NAMALWA (cell line): ENCODE measurements around the gene ACTC1.

Experiments
- DNase-seq: peaks from one replicate; pipeline ENCODE4 v3.0.0-alpha.2; 2015; ENCODE audit warnings: low spot score

The ACTC1 gene

GRCh38 chr15:34757262-34757661 is 38.1 kb downstream of the ACTC1 start:
- no peak for DNase-seq

GRCh38 chr15:34755419-34755773 is 40.0 kb downstream of the ACTC1 start:
- DNase-seq = no peak

GRCh38 chr15:34754674-34755418 is 40.5 kb downstream of the ACTC1 start, which contains the start of gene GJD2:
Gene GJD2 (minus strand): TSS chr15:34754998. CDS start chr15:34754488, 510 bp downstream.
- no peak for DNase-seq

- DNase-seq = no peak
These were observed 41.2 kb downstream of the ACTC1 start for GRCh38 chr15:34754171-34754601.

GRCh38 chr15:34753236-34753894 is 42.0 kb downstream of the ACTC1 start:
- DNase-seq = no peak

- no peak for DNase-seq
These were observed 45.7 kb downstream of the ACTC1 start for GRCh38 chr15:34749691-34750090.
